Omental fat pad (tissue), 4 donors: Measurements from ENCODE around the gene MORN1. TPM values are rescaled to one million over a fixed set of nuclear protein-coding genes. Genes with fewer than 3 reads are reported as not detected.

ENCODE experiments used
- ATAC-seq: fragments of 150-250 bp; one replicate; pipeline ENCODE4 v1.9.1; 2016; ENCODE audit warnings: mild to moderate bottlenecking, moderate library complexity; ENCODE audit not compliant: low FRiP score
- DNase-seq: peaks from one replicate; pipeline ENCODE4 v3.0.0-alpha.2; 2019; ENCODE audit warnings: low spot score
- total RNA-seq, 4 donors: library from RNA; depleted of rRNA; stranded (reverse); fragments of >200 nt; gene quantifications; one replicate each; pipeline ENCODE4 v1.1.0, GENCODE V29; 2016
- TF ChIP-seq, protein P1 (sequence below), 3 donors: fragments of 450-650 bp; IDR thresholded peaks; one replicate each; pipeline ENCODE4 v1.5.1; 2016 to 2017; ENCODE audit warnings: antibody characterized with exemption in 3 of 3, mild to moderate bottlenecking in 3 of 3, moderate library complexity in 2 of 3

MORN1 gene
- total RNA-seq, 4 donors from 2014 or later: 4.0 to 9.1 (median 6.4) TPM

DNA sequence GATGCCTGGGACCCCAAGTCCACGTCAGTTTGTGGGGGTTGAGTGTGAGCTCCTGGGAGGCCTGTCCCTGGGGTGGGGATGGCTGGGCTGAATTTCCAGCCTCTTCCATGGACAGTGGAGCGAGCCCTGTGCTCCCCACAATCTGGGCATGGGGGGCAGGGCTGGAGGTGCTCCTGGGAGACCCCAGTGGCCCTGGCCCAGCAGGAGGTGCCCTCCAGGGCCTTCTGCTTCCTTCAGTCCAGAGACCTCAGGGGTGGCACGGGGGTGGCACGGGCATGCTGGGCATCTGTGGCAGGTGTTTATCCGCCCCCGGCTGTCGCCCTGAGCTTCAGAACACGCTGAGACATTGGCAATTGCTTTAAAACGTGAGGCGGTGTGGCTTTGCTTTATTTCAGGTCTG is 40.9 kb downstream of the MORN1 start:
- ATAC-seq (no peak), DNase-seq (no peak)
- TF ChIP-seq, protein P1, sequence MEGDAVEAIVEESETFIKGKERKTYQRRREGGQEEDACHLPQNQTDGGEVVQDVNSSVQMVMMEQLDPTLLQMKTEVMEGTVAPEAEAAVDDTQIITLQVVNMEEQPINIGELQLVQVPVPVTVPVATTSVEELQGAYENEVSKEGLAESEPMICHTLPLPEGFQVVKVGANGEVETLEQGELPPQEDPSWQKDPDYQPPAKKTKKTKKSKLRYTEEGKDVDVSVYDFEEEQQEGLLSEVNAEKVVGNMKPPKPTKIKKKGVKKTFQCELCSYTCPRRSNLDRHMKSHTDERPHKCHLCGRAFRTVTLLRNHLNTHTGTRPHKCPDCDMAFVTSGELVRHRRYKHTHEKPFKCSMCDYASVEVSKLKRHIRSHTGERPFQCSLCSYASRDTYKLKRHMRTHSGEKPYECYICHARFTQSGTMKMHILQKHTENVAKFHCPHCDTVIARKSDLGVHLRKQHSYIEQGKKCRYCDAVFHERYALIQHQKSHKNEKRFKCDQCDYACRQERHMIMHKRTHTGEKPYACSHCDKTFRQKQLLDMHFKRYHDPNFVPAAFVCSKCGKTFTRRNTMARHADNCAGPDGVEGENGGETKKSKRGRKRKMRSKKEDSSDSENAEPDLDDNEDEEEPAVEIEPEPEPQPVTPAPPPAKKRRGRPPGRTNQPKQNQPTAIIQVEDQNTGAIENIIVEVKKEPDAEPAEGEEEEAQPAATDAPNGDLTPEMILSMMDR (IDR thresholded peaks at IDR 0.05): no peak

DNA sequence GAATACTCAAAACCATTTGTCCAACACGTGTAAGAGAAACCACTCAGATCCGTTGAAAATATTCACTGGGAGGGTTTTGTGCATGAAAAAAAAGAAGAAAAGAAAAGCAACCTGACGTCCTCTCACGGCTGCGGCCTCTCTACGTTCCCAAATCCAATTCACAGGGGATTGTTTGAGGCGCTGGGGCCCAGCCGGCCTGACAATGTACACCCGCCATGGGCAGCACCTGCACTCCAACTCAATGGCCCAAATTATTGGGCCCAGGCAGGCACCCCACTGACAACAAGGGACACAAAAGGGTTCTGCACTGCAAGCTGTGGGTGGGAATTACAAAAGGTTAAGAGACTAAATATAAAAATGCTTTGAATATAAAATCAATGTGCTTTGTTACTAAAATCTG is 41.5 kb downstream of the MORN1 start:
- ATAC-seq (no peak), DNase-seq (no peak)
- TF ChIP-seq, protein P1 (IDR thresholded peaks at IDR 0.05): no peak

DNA sequence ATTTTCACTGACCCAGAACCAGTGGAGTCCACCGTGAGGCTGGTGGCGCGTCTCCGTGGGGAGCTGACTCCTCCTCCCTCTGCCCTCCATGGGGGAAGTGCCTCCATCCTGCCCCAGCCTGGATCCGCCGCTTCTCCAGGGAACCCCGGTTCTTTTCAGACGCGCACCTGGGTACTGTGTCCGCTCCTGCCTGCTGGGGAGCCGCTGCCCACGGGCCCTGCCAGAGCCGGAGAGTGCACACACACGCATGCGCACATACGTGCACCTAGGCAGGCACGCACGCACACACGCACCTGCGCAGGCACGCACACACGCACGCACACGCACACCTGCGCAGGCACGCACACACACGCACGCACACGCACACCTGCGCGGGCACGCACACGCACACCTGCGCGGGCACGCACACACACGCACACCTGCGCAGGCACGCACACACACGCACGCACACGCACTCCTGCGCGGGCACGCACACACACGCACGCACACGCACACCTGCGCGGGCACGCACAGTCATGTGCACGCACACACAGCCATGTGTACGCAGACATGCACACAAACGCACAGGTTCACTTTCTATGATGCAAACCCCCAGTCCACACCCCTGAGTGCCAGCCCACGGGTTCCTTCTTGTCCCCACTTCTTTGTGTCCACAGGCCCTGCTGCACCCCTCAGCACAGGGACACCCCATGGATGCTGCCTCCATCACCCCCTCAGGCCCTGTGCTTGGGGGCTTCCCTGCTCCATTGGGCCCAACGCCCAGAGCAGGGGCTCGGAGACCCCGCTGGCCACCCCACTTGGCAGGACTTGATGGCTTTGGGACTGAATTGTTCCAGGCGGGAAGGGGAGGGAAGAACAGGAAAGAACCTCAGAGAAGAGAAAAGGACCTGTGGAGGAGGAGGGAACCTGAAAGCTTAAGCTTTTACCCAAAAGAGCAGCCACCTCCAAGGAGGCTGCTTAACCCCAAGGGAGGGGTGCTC is 42.7 kb downstream of the MORN1 start:
- TF ChIP-seq, protein P1 (IDR thresholded peaks at IDR 0.05): no peak
- ATAC-seq (no peak), DNase-seq (no peak)

DNA sequence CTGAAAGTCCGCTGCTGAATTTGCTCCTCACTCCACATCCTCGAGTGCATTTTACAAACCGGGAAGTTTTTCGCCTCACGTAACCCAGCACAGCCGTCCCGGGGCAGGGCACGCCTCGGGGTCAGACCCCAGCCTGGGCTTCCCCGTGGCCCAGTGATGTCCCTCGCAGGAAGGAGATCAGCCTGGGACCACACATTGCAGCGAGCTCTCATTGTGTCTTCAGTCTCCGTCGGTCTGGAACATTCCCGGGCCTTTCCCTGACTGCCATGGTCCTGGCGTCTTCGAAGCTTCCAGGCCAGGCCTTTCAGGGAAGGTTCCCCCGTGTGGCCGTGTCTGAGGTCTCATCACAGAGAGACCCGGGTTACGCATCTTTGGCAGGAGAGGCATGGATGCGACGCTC is 43.5 kb downstream of the MORN1 start:
- DNase-seq (no peak), ATAC-seq (no peak)
- TF ChIP-seq, protein P1 (IDR thresholded peaks at IDR 0.05): no peak

DNA sequence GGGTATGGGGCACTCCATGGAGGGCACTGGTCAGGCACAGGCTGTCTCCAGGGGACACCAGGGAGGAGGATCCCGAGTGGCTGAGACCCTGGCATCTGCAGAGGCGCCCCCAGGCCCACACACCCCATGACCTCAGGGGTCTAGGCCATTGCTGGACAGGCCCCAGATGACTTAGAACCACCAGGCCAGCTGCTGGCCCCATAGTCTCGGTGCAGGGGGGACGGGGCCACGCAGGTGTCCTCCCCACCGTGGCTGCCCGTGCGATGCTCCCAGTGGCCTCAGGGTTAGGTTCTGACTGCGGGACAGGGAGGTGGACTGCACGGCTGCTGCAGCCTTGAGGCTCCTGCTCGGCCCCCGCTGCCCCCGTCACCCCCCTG is 44.0 kb downstream of the MORN1 start:
- ATAC-seq: no peak
- DNase-seq: no peak

DNA sequence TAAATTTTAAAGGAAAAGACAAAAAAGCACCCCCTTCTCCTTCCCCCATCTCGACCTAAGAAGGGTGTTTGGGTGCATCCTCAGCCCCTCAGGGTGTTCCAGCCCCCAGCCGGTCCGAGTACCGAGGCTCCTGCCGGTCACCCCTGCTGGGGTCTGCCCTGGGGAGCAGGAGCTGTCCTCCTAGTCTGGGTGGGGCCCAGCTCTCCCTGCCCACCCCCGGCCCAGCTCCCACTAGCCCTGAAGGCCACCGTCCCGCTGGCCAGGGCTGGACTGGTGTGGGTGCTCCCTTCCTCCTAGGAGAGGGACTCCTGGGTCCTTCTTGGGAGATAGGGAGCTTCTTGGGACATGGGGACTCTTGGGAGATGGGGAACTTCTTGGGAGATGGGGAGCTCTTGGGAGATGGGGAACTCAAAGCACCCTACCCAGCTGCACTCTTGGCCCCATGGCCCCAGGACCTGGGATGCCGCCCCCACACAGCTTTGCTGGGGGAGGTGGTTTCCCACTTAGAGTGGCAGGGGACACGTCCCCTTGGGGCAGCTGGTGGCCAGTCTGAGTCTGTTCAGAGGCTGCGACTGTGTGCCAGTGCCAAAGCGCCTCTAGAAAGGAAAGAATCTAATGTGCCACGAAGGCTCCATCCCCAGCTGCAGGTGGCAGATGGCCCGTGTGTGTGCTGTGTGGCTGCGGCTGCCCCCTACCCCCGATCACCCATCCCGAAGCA is 44.5 kb downstream of the MORN1 start:
- no peak for ATAC-seq
- DNase-seq: no peak
- TF ChIP-seq, protein P1 (IDR thresholded peaks at IDR 0.05): no peak

More for the DNA sequence above, 44.0 kb downstream of the MORN1 start:
- TF ChIP-seq, protein P1 (IDR thresholded peaks at IDR 0.05): no peak
